Transverse colon (tissue), 4 donors: ENCODE data around the gene HOXD11. TPM values are rescaled to one million over a fixed set of nuclear protein-coding genes. Genes with fewer than 3 reads are reported as not detected.

ENCODE experiments used
- DNase-seq: peaks from one replicate; pipeline ENCODE4 v3.0.0-alpha.2; 2019
- H3K27ac ChIP-seq, 4 donors: fragments of 200-600 bp; sonication (generic); 2 replicates each; pipeline ENCODE4 v1.5.1; 2016 to 2018; ENCODE audit warnings: inconsistent platforms in 4 of 4
- H3K27me3 ChIP-seq: fragments of 200-600 bp; sonication (generic); 2 replicates; pipeline ENCODE4 v1.5.1; 2017; ENCODE audit warnings: inconsistent platforms
- H3K36me3 ChIP-seq, 4 donors: fragments of 200-600 bp; sonication (generic); 2 replicates each; pipeline ENCODE4 v1.5.1; 2017 to 2019; ENCODE audit warnings: inconsistent platforms in 4 of 4
- H3K4me1 ChIP-seq, 4 donors: fragments of 200-600 bp; sonication (generic); 2 replicates each; pipeline ENCODE4 v1.5.1; 2017 to 2020; ENCODE audit warnings: inconsistent platforms in 4 of 4
- H3K4me3 ChIP-seq, 4 donors: fragments of 200-600 bp; sonication (generic); 1 replicate in 1 of 4; 2 replicates in 3 of 4; pipeline versions ENCODE4 v1.5.1 to v1.6.1; 2017 to 2019; ENCODE audit warnings: inconsistent platforms in 4 of 4
- H3K9me3 ChIP-seq, 2 donors: fragments of 200-600 bp; sonication (generic); 2 replicates each; pipeline ENCODE4 v1.5.1; 2017 to 2019; ENCODE audit warnings: inconsistent platforms in 2 of 2
- EP300 ChIP-seq: sonication (generic); formaldehyde crosslinking; IDR thresholded peaks from one replicate; pipeline ENCODE4 v1.6.1; 2017; ENCODE audit warnings: antibody characterized with exemption, low read depth
- POLR2A ChIP-seq: fragments of 450-650 bp; IDR thresholded peaks from one replicate; pipeline ENCODE4 v1.6.1; 2016; ENCODE audit warnings: antibody characterized with exemption, mild to moderate bottlenecking, moderate library complexity
- POLR2AphosphoS5 ChIP-seq, 3 donors: sonication (generic); formaldehyde crosslinking; IDR thresholded peaks; one replicate each; pipeline ENCODE4 v1.6.1; 2016; ENCODE audit warnings: antibody characterized with exemption in 3 of 3
- WGBS, 2 donors: methylation state at CpG; one replicate each; pipeline ENCODE4 v1.1.5; 2018; ENCODE audit warnings: low coverage in 1 of 2; 5-methylcytosine and 5-hydroxymethylcytosine counted together
- in situ Hi-C, 4 donors: fragments of 200-750 bp; cut with MboI; loops; one replicate each; pipeline versions ENCODE4 v1.15.0 to v1.15.1; 2017; ENCODE audit warnings: low sequenced_read_pairs in 3 of 4, low pct_ligation_motif_present in 1 of 4, low pct_unique_long_range_greater_than_20kb in 1 of 4
- intact Hi-C: fragments of 100-400 bp; cut with DNase I; formaldehyde crosslinking; loops from one replicate; pipeline ENCODE4 v1.15.1; 2023; ENCODE audit warnings: low total_unique reads
- total RNA-seq, 4 donors: library from RNA; depleted of rRNA; stranded (reverse); fragments of >200 nt; gene quantifications; one replicate each; pipeline ENCODE4 v1.1.0, GENCODE V29; 2016
- TF ChIP-seq, protein P1 (sequence below), 5 experiments: fragments of 200-600 bp in 3 of 5; fragments of 450-650 bp in 2 of 5; sonication (generic) in 3 of 5; IDR thresholded peaks; 1 replicate in 2 of 5; 2 replicates in 3 of 5; pipeline ENCODE4 v1.5.1; 2016 to 2017; ENCODE audit warnings: antibody characterized with exemption in 5 of 5, inconsistent platforms in 3 of 5, mild to moderate bottlenecking in 2 of 5, moderate library complexity in 1 of 5

Gene HOXD11
- total RNA-seq, 4 donors from 2014 or later: 0.41 to 13.5 (median 4.4) TPM

DNA sequence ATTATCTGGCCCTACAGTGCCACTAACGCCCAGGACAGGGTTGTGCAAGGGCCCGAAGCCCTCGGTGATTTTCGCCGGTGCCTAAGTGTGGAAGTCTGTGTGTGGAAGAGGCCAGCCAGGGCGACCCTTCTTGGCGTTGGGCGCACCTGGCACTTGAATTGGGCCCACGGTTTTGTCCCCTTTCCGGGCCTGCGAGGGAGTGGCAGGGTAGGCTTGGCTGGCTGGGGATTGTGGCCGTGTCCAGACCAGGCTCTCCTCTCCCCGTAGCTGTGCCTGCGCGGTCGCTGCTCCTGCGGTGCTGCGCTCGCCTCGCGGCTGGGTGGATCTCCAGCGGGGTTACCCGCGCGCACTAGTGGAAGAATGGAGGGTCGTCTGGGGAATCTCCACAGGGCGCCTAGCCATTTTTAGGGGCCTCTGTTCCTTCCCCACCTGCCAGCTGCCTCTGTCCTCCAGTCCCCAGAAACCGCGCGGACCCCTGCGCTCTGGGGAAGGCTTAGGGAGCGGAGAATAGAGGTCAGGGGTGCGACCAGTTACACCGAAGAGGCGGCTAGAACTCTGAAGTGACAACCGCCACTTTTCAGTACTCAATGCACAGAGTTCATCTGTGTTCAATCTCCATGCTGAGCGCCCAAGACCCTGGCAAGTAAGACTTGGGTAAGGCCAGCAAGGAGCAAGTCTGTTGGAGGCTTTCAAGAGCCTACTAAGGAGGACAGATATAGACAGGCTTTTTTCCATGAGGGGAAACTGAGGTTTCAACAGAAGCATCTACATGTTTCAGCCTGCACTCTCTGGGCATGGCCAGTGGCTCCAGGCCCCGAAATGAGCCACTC lies 39.3 kb upstream of the HOXD11 start:
- intact Hi-C loops: no loop called here
- no peaks in the 10 kb centered on the region for H3K9me3 ChIP-seq
- H3K4me1 ChIP-seq: peaks cover 11 to 20% (median 18%) of the 10 kb centered on the region in 4 donors
- no peak overlapping the region for H3K27ac ChIP-seq
- TF ChIP-seq, protein P1, sequence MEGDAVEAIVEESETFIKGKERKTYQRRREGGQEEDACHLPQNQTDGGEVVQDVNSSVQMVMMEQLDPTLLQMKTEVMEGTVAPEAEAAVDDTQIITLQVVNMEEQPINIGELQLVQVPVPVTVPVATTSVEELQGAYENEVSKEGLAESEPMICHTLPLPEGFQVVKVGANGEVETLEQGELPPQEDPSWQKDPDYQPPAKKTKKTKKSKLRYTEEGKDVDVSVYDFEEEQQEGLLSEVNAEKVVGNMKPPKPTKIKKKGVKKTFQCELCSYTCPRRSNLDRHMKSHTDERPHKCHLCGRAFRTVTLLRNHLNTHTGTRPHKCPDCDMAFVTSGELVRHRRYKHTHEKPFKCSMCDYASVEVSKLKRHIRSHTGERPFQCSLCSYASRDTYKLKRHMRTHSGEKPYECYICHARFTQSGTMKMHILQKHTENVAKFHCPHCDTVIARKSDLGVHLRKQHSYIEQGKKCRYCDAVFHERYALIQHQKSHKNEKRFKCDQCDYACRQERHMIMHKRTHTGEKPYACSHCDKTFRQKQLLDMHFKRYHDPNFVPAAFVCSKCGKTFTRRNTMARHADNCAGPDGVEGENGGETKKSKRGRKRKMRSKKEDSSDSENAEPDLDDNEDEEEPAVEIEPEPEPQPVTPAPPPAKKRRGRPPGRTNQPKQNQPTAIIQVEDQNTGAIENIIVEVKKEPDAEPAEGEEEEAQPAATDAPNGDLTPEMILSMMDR (IDR thresholded peaks at IDR 0.05): no peak
- TF ChIP-seq EP300 (no peak), POLR2A (no peak), POLR2AphosphoS5 (IDR thresholded peaks at IDR 0.05) (no peak)
- H3K36me3 ChIP-seq: no peaks in the 10 kb centered on the region
- no peak for DNase-seq
- 12 to 60% methylated on average over 1 to 38 of the region's 38 CpGs for whole genome bisulfite sequencing, 2 donors
- in situ Hi-C loops: no loop called here
- H3K27me3 ChIP-seq: peaks cover 100% of the 10 kb centered on the region
- peak overlapping the region in 3 of 4 donors; percentile 21 to 49 (median 27) for H3K4me3 ChIP-seq

DNA sequence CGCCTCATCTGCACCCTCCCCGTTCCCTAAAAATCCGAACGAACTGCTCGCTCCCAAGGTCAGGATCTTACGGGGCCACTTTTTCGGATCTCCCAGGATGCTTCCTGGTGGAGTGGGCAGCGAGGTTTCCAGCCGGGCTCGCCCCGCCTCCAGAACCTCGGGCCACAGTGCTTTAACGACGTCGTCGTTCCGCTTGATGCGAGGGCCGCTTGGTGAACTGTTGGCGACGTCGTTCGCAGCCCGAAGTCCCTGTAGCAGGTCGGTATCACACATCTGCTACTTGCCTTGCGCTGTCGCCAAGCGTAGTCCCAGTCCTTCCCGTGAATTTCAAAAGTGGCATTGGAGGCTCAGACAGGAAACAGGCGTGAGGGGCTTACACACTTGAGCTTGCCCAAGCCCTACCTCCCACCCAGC lies 38.7 kb upstream of the HOXD11 start:
- in situ Hi-C loops: no loop called here
- WGBS, 2 donors: 9% methylated on average over 30 of the region's 30 CpGs; no CpG with 5 or more reads in 1 of the 2 donors

DNA sequence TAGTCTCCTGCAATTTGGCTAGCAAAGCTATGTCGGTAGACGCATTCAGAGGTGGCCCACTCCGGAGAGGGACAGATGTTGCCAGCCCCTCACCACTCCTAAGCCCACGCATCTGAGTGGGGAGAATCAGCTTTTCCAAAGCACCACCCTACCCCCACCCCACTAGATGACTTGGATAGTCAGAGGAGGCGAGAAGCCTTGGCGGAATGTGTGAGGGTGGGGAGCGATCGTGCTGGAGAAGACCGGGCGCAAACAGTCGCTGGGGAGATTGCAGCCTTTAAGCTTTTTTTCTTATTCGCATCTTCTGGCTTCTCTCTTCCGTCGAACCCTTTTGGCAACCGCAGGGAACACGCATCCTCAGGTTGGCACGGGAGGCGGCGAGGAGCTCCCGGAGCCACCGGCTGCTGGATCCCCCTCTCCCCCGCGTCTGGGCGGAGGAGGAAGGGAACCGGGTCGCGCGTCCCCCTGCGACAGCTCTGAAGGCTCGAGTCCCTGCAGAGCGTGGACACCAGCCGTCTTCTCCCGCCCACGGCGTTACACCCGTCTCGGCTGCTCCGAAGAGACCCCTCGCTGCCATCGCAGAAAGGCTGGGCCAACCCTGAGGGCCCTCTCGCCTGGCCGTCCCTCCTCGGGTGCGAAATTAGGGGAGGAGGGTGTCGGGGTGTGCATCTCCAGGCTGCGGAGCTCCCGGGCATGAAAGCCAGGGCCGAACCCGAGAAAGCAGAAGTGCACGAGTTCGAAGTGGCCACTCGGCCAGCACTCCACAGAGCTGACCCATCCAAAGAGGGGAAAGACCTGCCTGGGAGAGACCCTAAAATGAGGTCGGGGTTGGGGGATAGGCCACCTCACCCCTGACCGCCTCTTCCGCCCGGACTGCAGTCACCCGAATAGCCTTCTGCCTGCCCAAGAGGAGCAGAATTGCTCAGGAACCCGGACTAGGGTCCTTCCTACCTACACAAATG lies 35.5 kb upstream of the HOXD11 start:
- Histone ChIP-seq H3K4me1 (peaks cover 11 to 20% (median 18%) of the 10 kb centered on the region in 4 donors), H3K36me3 (no peaks in the 10 kb centered on the region), H3K27me3 (peaks cover 100% of the 10 kb centered on the region), H3K9me3 (no peaks in the 10 kb centered on the region), H3K4me3 (no peak overlapping the region), H3K27ac (no peak overlapping the region)
- WGBS, 2 donors: 0 to 32% methylated on average over 1 to 44 of the region's 58 CpGs
- DNase-seq: no peak
- intact Hi-C loops: no loop called here
- TF ChIP-seq EP300 (no peak), POLR2AphosphoS5 (IDR thresholded peaks at IDR 0.05) (no peak)
- in situ Hi-C loops: loop anchor here in 2 of 4 donors (10.0 kb wide), 2 partner anchors 387 to 707 kb away; no protein-coding TSS in a partner anchor

More for the DNA sequence above, 38.7 kb upstream of the HOXD11 start:
- Histone ChIP-seq H3K4me1 (peaks cover 11 to 20% (median 18%) of the 10 kb centered on the region in 4 donors), H3K27ac (no peak overlapping the region), H3K4me3 (peak overlapping the region in 1 of 4 donors; percentile 12), H3K9me3 (no peaks in the 10 kb centered on the region), H3K27me3 (peaks cover 100% of the 10 kb centered on the region), H3K36me3 (no peaks in the 10 kb centered on the region)
- no peak for DNase-seq
- intact Hi-C loops: no loop called here
- no peak for TF ChIP-seq POLR2AphosphoS5 (IDR thresholded peaks at IDR 0.05)

DNA sequence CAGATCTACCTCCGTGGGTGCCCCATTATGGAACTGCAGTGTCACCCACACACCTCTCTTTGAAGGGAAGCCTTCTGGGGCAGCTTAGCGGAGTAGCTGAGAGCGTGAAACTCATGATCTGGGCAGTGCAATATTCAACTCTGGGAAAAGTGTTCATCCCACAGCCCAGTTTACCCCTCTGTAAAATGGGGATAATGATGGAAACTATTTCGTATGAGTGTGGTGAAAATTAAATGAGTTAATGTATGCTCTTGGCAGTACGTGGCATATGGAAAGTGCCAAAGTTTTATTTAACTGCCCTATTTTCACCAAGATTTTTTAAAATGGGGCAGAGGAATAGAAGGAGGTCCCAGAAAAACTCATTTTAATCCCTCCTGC lies 34.8 kb upstream of the HOXD11 start:
- DNase-seq: no peak
- H3K36me3 ChIP-seq: no peaks in the 10 kb centered on the region
- WGBS, 2 donors: 42 to 48% methylated on average over 2 to 5 of the region's 5 CpGs
- intact Hi-C loops (no loop called here), in situ Hi-C loops (loop anchor here in 2 of 4 donors (10.0 kb wide), 2 partner anchors 387 to 707 kb away; no protein-coding TSS in a partner anchor)
- H3K9me3 ChIP-seq: no peaks in the 10 kb centered on the region
- no peak overlapping the region for H3K27ac ChIP-seq
- H3K4me3 ChIP-seq: no peak overlapping the region
- H3K4me1 ChIP-seq: peaks cover 8 to 14% (median 13%) of the 10 kb centered on the region in 4 donors
- peaks cover 100% of the 10 kb centered on the region for H3K27me3 ChIP-seq
- no peak for TF ChIP-seq EP300
- TF ChIP-seq, protein P1 (IDR thresholded peaks at IDR 0.05): no peak
- no peak for TF ChIP-seq POLR2AphosphoS5 (IDR thresholded peaks at IDR 0.05)
- no peak for TF ChIP-seq POLR2A
